K562 (cell line): ENCODE data around the gene TTC8. TPM values are rescaled to one million over a fixed set of nuclear protein-coding genes. Genes with fewer than 3 reads are reported as not detected.

Source experiments
- ATAC-seq: fragments of 200-7000 bp; cut with Tn5 transposase; 3 replicates; pipeline ENCODE4 v1.9.1; 2020; ENCODE audit warnings: moderate library complexity
- BruUV-seq: library from RNA; stranded (reverse); fragments of 400-500 nt; replicated peaks from 2 replicates; lab custom pipeline; 2021; lab: Mats Ljungman, UMichigan
- CTCF ChIA-PET: fragments of 300-600 bp; formaldehyde crosslinking; extraction: SDS; loops from one replicate; lab custom pipeline; 2021; ENCODE audit warnings: low intra/inter-chr PET ratio; lab: Yijun Ruan, JAX
- POLR2A ChIA-PET: fragments of 300-600, 350-650 bp; sonication (Branson Sonifier 250); formaldehyde crosslinking; extraction: SDS; loops from one replicate; lab custom pipeline; 2021; ENCODE audit warnings: antibody characterized with exemption, inconsistent platforms; lab: Yijun Ruan, JAX
- DNase-seq, 4 experiments: peaks; one replicate each; pipeline versions ENCODE4 v3.0.0 to v3.0.0-alpha.2; 2011 to 2018; ENCODE audit warnings: low spot score in 3 of 4, mixed read lengths in 3 of 4; ENCODE audit errors: extremely low read depth in 1 of 4
- FAIRE-seq: peaks from 2 replicates; lab custom pipeline; 2011; peaks lifted over from hg19 to GRCh38; lab: Jason Lieb, UNC
- H2AFZ ChIP-seq: 2 replicates; pipeline ENCODE4 v1.6.0; 2011; ENCODE audit warnings: low read depth, low read length, control low read depth, inconsistent platforms
- H3K27ac ChIP-seq: fragments of 200-600 bp; 3 replicates; pipeline ENCODE4 v1.8.0; 2011; ENCODE audit warnings: low read depth, mild to moderate bottlenecking, control low read depth, inconsistent platforms, low read length, moderate library complexity, mixed read lengths; ENCODE audit errors: extremely low read depth
- H3K27me3 ChIP-seq, 2 experiments: fragments of 300-600 bp in 1 of 2; 2 replicates in 1 of 2; 3 replicates in 1 of 2; pipeline versions ENCODE4 v1.6.0 to v1.8.0; 2011; ENCODE audit warnings: inconsistent platforms in 2 of 2, low read length in 2 of 2, mild to moderate bottlenecking in 1 of 2, mixed read lengths in 1 of 2, moderate library complexity in 1 of 2; ENCODE audit not compliant: control insufficient read depth in 2 of 2, insufficient read depth in 2 of 2
- H3K36me3 ChIP-seq: fragments of 300-600 bp; 3 replicates; pipeline ENCODE4 v1.8.0; 2011; ENCODE audit warnings: mild to moderate bottlenecking, low read length, inconsistent platforms; ENCODE audit not compliant: control insufficient read depth, insufficient read depth
- H3K4me1 ChIP-seq, 2 experiments: fragments of 200-600 bp in 1 of 2; replicated peaks in 1 of 2; 2 replicates in 1 of 2; 3 replicates in 1 of 2; pipeline versions ENCODE4 v1.5.1 to v1.8.0; 2011; ENCODE audit warnings: inconsistent platforms in 2 of 2, low read length in 2 of 2, mild to moderate bottlenecking in 1 of 2, mixed read lengths in 1 of 2, moderate library complexity in 1 of 2; ENCODE audit not compliant: control insufficient read depth in 2 of 2, insufficient read depth in 2 of 2
- H3K4me2 ChIP-seq: 2 replicates; pipeline ENCODE4 v1.6.1; 2011; ENCODE audit warnings: low read length, control low read depth, inconsistent platforms, mixed read lengths; ENCODE audit not compliant: insufficient read depth
- H3K4me3 ChIP-seq: fragments of 200-600 bp; sonication (generic), shearing (Covaris generic); 2 replicates; pipeline ENCODE4 v1.5.1; 2016; ENCODE audit warnings: control low read depth, inconsistent platforms
- H3K79me2 ChIP-seq: fragments of 200-600 bp; 3 replicates; pipeline ENCODE4 v1.8.0; 2011; ENCODE audit warnings: low read length, inconsistent platforms; ENCODE audit not compliant: control insufficient read depth, insufficient read depth
- H3K9ac ChIP-seq, 2 experiments: 2 replicates each; pipeline versions ENCODE4 v1.6.0 to v1.6.1; 2011; ENCODE audit warnings: low read depth in 2 of 2, low read length in 2 of 2, control low read depth in 1 of 2, inconsistent platforms in 1 of 2, mild to moderate bottlenecking in 1 of 2, mixed read lengths in 1 of 2; ENCODE audit not compliant: insufficient read depth in 1 of 2
- H3K9me1 ChIP-seq: one replicate; pipeline ENCODE4 v1.6.0; 2011; ENCODE audit warnings: inconsistent platforms, mild to moderate bottlenecking, low read length, moderate library complexity; ENCODE audit not compliant: control insufficient read depth, insufficient read depth
- H3K9me3 ChIP-seq: replicated peaks from 2 replicates; pipeline ENCODE4 v1.5.1; 2011; ENCODE audit warnings: low read depth, low read length, inconsistent platforms; ENCODE audit not compliant: control insufficient read depth, insufficient read depth
- H4K20me1 ChIP-seq: replicated peaks from 2 replicates; pipeline ENCODE4 v1.6.1; 2011; ENCODE audit warnings: low read length, inconsistent platforms, mixed read lengths; ENCODE audit not compliant: control insufficient read depth, insufficient read depth
- ARHGAP35 ChIP-seq: fragments of 450-650 bp; IDR thresholded peaks from 2 replicates; pipeline ENCODE4 v1.6.1; 2018; ENCODE audit not compliant: partially characterized antibody
- CBX1 ChIP-seq: sonication (generic); IDR thresholded peaks from 2 replicates; pipeline ENCODE4 v1.6.1; 2016; ENCODE audit warnings: antibody characterized with exemption, low read depth, mild to moderate bottlenecking
- CREB3 ChIP-seq: fragments of 450-650 bp; conservative IDR thresholded peaks from 2 replicates; pipeline ENCODE4 v1.6.1; 2016; ENCODE audit warnings: missing genetic modification characterization, low read depth, mild to moderate bottlenecking, missing compliant biosample characterization, moderate library complexity
- MYBL2 ChIP-seq, 2 experiments: fragments of 450-650 bp in 1 of 2; sonication (generic) in 1 of 2; formaldehyde crosslinking in 1 of 2; IDR thresholded peaks; 2 replicates each; pipeline versions ENCODE4 v1.6.1 to v1.8.1; 2017 to 2022; ENCODE audit warnings: borderline replicate concordance in 1 of 2, inconsistent platforms in 1 of 2, low read depth in 1 of 2, mild to moderate bottlenecking in 1 of 2, missing genetic modification reagents in 1 of 2, moderate library complexity in 1 of 2
- NELFE ChIP-seq: IDR thresholded peaks from 2 replicates; pipeline ENCODE4 v1.6.1; 2011; ENCODE audit warnings: mild to moderate bottlenecking; ENCODE audit not compliant: insufficient read depth, insufficient read length
- NFRKB ChIP-seq: fragments of 450-650 bp; IDR thresholded peaks from 2 replicates; pipeline ENCODE4 v1.6.1; 2016; ENCODE audit warnings: low read depth
- RBFOX2 ChIP-seq: fragments of 200-400 bp; formaldehyde crosslinking; IDR thresholded peaks from 2 replicates; pipeline ENCODE4 v1.6.1; 2017; ENCODE audit warnings: low read depth, mild to moderate bottlenecking, low read length, moderate library complexity
- TBP ChIP-seq: optimal IDR thresholded peaks from 2 replicates; pipeline ENCODE3; 2011; ENCODE audit warnings: low read depth, low read length, improper control_type of control experiment
- ZNF140 ChIP-seq: fragments of 250-450 bp; sonication (Bioruptor Pico); IDR thresholded peaks from 2 replicates; pipeline ENCODE4 v1.8.0; 2021; ENCODE audit warnings: moderate library complexity, mild to moderate bottlenecking, inconsistent platforms
- ZNF274 ChIP-seq: IDR thresholded peaks from 2 replicates; pipeline ENCODE4 v1.6.1; 2011; ENCODE audit warnings: low read depth, mild to moderate bottlenecking, low read length, moderate library complexity, borderline replicate concordance
- ZNF311 ChIP-seq: fragments of 250-450 bp; sonication (Bioruptor Pico); IDR thresholded peaks from 2 replicates; pipeline ENCODE4 v1.4.0; 2020; ENCODE audit warnings: mild to moderate bottlenecking, moderate library complexity
- ZNF780A ChIP-seq: fragments of 250-450 bp; sonication (Bioruptor Pico); IDR thresholded peaks from 2 replicates; pipeline ENCODE4 v1.5.0; 2021; ENCODE audit warnings: mild to moderate bottlenecking
- ZNF79 ChIP-seq: fragments of 250-450 bp; sonication (Bioruptor Pico); IDR thresholded peaks from 2 replicates; pipeline ENCODE4 v1.4.0; 2020; ENCODE audit warnings: low read depth, mild to moderate bottlenecking, moderate library complexity
- WGBS: fragments of 100-300 bp; shearing (Covaris generic); methylation state at CpG from one replicate; pipeline ENCODE4 v1.1.6; 2016; ENCODE audit warnings: low coverage, mixed read lengths; ENCODE audit not compliant: insufficient coverage; ENCODE audit errors: missing lambda C conversion rate; 5-methylcytosine and 5-hydroxymethylcytosine counted together
- in situ Hi-C: fragments of 300-500 bp; cut with MboI; formaldehyde crosslinking; loops from 4 replicates; pipeline ENCODE4 v1.15.0; 2018; ENCODE audit warnings: inconsistent platforms, mixed read lengths
- intact Hi-C: fragments of 100-400 bp; cut with micrococcal nuclease; formaldehyde crosslinking; loops from 2 replicates; pipeline ENCODE4 v1.14.2; 2022
- polyA plus RNA-seq, 8 experiments: library from polyadenylated mRNA; depleted of rRNA in 4 of 8; stranded (reverse) in 5 of 8; unstranded in 3 of 8; fragments of >200 nt; fragmentation: Nextera tagmentation in 2 of 8; fragmentation: Illumina TruSeq in 1 of 8; extraction: Ambion mirVana in 2 of 8; extraction: Trizol in 1 of 8; gene quantifications; 2 replicates each; pipeline versions ENCODE4 v1.2.1 to v1.2.3, GENCODE V29; 2011 to 2014; ENCODE audit warnings: inconsistent platforms in 1 of 8, missing spikeins in 1 of 8
- total RNA-seq, 7 experiments: library from RNA; depleted of rRNA in 6 of 7; stranded (reverse); fragments of >200 nt in 6 of 7; fragmentation: Illumina TruSeq in 2 of 7; extraction: Trizol in 2 of 7; gene quantifications; 2 replicates each; pipeline versions ENCODE4 v1.2.1 to v1.2.3, GENCODE V29; 2011 to 2021; ENCODE audit warnings: low replicate concordance in 1 of 7
- TF ChIP-seq, protein P1 (sequence below): sonication (generic); formaldehyde crosslinking; IDR thresholded peaks from 2 replicates; pipeline ENCODE4 v1.8.0; 2022; ENCODE audit warnings: missing genetic modification reagents, mild to moderate bottlenecking, borderline replicate concordance

Gene TTC8
- total and polyA plus RNA-seq, 9 of the 15 experiments (the other 6 are each of a cell fraction or from before 2014, with no cell fraction given) = 7.3 to 22.7 (median 9.6) TPM

- H3K9me3 ChIP-seq = no peaks in the 10 kb centered on the region
- FAIRE-seq = no peak
- H2AFZ ChIP-seq = peak overlapping the region; percentile 95
- no TSS peak for BruUV-seq
- H3K27ac ChIP-seq = peak overlapping the region; percentile 84
- no peak for TF ChIP-seq ZNF79 (CRISPR knock-in tag)
- no peak for TF ChIP-seq ZNF780A (CRISPR knock-in tag)
- no peak for TF ChIP-seq ARHGAP35
- TF ChIP-seq CBX1 = no peak
- TF ChIP-seq ZNF140 (CRISPR knock-in tag) = no peak
- no peak for TF ChIP-seq ZNF311
- no peak for TF ChIP-seq RBFOX2
- TF ChIP-seq, protein P1, sequence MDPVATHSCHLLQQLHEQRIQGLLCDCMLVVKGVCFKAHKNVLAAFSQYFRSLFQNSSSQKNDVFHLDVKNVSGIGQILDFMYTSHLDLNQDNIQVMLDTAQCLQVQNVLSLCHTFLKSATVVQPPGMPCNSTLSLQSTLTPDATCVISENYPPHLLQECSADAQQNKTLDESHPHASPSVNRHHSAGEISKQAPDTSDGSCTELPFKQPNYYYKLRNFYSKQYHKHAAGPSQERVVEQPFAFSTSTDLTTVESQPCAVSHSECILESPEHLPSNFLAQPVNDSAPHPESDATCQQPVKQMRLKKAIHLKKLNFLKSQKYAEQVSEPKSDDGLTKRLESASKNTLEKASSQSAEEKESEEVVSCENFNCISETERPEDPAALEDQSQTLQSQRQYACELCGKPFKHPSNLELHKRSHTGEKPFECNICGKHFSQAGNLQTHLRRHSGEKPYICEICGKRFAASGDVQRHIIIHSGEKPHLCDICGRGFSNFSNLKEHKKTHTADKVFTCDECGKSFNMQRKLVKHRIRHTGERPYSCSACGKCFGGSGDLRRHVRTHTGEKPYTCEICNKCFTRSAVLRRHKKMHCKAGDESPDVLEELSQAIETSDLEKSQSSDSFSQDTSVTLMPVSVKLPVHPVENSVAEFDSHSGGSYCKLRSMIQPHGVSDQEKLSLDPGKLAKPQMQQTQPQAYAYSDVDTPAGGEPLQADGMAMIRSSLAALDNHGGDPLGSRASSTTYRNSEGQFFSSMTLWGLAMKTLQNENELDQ = no peak
- TF ChIP-seq NELFE = no peak
- no peak for TF ChIP-seq MYBL2 (IDR thresholded peaks at IDR 0.05; ENCODE audit: low read depth)
- no peak for TF ChIP-seq MYBL2 (CRISPR knock-in tag; IDR thresholded peaks at IDR 0.05; ENCODE audit: borderline replicate concordance)
- no peak for TF ChIP-seq CREB3 (tag)
- no peak for TF ChIP-seq TBP
- TF ChIP-seq NFRKB = no peak
- no peak for TF ChIP-seq ZNF274
- no peak for ATAC-seq
- no peaks in the 10 kb centered on the region for H3K36me3 ChIP-seq
- no peaks in the 10 kb centered on the region for H3K9me1 ChIP-seq
- H3K9ac ChIP-seq = peak overlapping the region; percentile 68 to 97
- peak overlapping the region; percentile 66 for H3K4me3 ChIP-seq
- ChIA-PET CTCF (no interaction called here), POLR2A (interaction anchor here (0.8 to 1.8 kb wide), 5 partner anchors 9 to 862 kb away, joined by 3 to 9 read pairs (median 4); no protein-coding TSS in a partner anchor)
- H3K79me2 ChIP-seq = peaks cover 14% of the 10 kb centered on the region; the same call in 2 of the 3 replicates
- peaks cover 10 to 30% of the 10 kb centered on the region in 2 experiments; a peak in 4 of 5 replicates for H3K4me1 ChIP-seq
- no peak for DNase-seq
- in situ Hi-C loops (no loop called here), intact Hi-C loops (no loop called here)
- WGBS = 4% methylated on average over 5 of the region's 5 CpGs
- H3K27me3 ChIP-seq = no peaks in the 10 kb centered on the region
- no peaks in the 10 kb centered on the region for H4K20me1 ChIP-seq
- peak overlapping the region; percentile 84 for H3K4me2 ChIP-seq
Observed at GRCh38 chr14:88825078-88825458, 617 bp downstream of the TTC8 start.
